Fibroblast of upper back skin (primary cell): Measurements from ENCODE around the gene PLPPR3.

Experiments used
- DNase-seq: peaks from one replicate; pipeline ENCODE4 v3.0.0-alpha.2; 2013

The PLPPR3 gene

DNA sequence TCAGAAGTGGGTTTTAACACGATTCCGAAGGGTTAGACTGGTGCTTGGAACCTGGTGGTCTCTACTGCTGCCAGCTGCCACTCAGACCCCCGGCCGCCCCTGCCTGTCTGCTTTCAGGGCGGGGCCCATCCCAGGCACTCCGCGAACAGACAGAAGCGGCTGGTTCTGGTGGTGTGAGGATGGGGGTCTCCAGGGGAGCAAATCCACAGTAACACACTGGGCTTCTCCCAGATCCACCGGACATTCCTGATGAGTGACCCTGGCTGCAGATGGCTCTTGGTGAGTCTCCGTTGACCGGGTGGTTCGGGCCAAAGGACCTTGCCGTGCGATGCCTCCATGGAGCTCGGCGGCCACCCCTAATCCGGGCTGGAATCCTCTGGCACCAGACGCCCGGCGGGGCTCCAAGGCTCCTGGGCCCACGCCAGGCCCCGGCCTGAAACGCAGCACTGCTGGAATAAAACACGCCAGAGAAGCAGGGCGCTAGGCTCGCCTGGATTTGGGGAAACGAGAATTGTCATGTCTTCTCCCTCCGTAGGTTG lies 26.6 kb downstream of the PLPPR3 start:
- no peak for DNase-seq

GRCh38 chr19:793806-794205 lies 27.9 kb downstream of the PLPPR3 start:
- no peak for DNase-seq

- no peak for DNase-seq
These were observed 29.4 kb downstream of the PLPPR3 start for GRCh38 chr19:792306-792885.

GRCh38 chr19:791567-792305 lies 30.0 kb downstream of the PLPPR3 start:
- DNase-seq, result no peak

DNA sequence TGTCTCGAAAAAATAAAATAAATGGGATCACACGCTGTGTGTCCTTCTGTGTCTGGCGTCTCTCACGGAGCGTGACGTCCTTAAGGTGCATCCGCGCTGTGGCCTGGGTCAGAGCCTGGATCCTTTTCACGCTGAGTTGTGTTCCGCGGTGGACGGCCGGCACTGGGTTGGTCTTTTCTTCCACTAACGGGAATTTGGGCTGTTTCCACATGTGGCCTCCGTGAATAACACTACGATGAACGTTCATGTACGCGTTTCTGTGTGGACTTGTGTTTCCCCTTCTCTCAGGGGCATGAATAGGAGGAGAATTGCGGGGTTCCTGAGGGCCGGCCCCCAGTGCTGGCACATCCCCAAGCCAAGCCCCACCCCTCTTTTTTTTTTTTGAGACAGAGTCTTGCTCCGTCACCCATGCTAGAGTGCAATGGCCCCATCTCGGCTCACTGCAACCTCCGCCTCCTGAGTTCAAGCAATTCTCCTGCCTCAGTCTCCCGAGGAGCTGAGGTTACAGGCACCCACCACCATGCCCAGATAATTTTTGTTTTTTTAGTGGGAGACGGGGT lies 30.7 kb downstream of the PLPPR3 start:
- no peak for DNase-seq

GRCh38 chr19:789701-790060 lies 32.1 kb downstream of the PLPPR3 start:
- no peak for DNase-seq

- no peak for DNase-seq
These were observed 32.6 kb downstream of the PLPPR3 start for GRCh38 chr19:788983-789700.

GRCh38 chr19:788686-788982 lies 33.1 kb downstream of the PLPPR3 start:
- no peak for DNase-seq

DNA sequence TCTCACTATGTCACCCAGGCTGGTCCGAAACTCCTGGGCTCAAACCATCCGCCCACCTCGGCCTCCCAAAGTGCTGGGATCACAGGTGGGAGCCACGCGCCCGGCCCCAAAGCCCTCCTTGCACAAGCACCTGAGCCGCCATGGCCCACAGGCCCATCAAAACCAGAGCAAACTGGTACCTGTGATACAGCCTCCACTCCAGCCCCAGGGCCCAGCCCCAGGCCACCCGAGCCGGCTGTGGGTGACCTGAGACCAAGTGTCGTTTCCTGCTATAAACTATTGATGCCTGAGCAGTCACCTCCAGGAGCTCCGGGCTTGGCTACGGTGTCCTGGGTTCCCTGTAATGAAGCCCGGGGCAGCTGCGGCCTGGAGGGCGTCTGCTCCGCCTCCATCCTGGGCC lies 34.2 kb downstream of the PLPPR3 start:
- DNase-seq, result no peak

- no peak for DNase-seq
These were observed 37.2 kb downstream of the PLPPR3 start for GRCh38 chr19:784541-784940.

GRCh38 chr19:782878-783668 lies 38.7 kb downstream of the PLPPR3 start:
- no peak for DNase-seq

- peak; percentile 74 for DNase-seq
These were observed 39.4 kb downstream of the PLPPR3 start for GRCh38 chr19:782185-782877.

DNA sequence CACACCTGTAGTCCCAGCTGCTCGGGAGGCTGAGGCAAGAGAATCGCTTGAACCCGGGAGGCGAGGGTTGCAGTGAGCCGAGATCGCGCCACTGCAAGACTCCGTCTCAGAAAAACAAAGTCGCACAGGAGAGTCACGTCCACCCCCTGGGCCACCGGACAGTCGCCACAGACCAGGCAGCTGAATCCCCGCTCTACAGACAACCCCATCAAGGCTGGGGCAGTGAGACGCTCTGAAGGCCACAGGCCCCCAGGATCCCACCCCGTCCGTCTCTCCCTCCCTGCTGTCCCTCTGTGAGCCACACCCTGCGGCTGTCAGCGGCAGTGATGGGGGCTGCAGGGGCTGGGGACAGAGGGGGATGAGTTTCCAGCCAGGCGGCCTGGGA lies 40.0 kb downstream of the PLPPR3 start:
- DNase-seq, result no peak

DNA sequence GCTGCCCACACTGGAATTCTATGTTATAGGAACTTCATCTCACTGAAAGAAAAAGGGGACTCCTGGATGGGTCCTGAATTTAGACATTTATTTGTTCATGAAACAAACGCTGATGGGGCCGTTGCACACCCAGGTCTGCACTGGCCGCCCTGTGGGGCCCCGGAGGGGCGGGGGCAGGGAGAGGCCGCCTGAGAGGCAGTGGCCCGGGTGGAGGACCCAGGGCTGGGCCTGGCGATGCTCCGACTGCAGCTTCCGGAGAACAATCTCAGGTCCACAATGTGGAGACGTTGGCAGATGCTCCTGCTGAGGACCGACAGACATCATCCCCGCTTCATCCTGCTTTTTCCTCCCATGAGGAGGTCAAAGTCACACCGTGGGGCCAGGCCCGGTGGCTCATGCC lies 40.8 kb downstream of the PLPPR3 start:
- DNase-seq, result no peak

- DNase-seq, result peak; percentile 93
These were observed 42.7 kb downstream of the PLPPR3 start for GRCh38 chr19:778910-779653.

DNA sequence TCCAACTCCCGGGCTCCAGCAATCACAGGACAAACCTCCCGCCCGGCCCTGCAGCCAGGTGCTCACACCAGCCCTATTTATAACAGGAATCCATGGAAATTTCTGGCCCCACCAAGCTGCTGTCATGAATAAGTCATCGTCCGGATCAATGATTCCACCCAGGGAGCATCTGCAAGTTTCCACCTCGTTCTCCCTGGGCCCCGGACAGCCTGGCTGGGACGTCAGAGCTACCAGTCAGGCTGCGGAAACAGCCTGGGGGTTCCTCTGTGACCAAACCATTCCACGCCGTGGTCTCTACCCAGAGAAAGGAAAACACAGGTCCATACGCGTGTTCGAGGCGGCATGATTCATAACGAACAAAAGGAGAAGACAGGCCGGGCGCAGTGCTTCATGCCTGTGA lies 45.2 kb downstream of the PLPPR3 start:
- no peak for DNase-seq

GRCh38 chr19:772730-773436 lies 48.9 kb downstream of the PLPPR3 start:
- no peak for DNase-seq

DNA sequence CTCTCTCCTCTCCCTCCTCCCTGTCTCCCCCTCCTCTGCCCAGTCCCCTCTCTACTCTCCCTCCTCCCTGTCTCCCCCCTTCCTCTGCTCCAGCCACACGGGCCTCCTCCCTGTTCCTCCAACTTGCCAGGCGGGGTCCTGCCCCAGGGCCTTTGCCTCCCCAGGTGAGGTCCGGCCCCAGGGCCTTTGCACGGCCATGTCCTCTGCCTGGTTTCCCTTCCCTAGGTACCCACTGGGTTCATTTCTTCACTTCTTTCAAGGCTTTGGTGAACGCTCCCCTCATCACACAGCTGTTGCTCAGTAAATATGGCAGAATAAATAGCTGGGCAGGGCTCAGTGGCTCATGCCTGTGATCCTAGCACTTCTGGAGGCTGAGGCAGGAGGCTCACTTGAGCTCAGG lies 49.7 kb downstream of the PLPPR3 start:
- DNase-seq, result no peak

GRCh38 chr19:771332-771785 lies 50.4 kb downstream of the PLPPR3 start:
- peak; percentile 45 for DNase-seq

DNA sequence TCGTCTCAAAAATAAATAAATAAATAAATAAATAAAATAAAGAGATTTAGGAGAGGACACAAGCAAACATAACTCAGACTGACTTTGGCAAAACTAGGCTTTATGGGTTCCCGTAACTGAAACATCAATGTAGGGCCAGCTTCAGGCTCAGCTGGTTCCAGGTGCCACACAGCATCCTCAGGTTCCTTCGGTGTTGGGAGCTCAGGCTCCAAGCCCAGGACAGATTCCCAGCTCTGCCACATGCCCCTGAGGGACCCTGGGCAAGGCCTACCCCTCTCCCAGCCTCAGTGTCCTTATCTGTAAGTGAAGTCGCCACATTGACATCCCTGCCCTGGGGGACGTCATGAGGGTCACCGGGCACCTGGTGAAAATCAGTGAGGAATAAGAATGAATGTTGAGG lies 52.1 kb downstream of the PLPPR3 start:
- DNase-seq, result no peak

DNA sequence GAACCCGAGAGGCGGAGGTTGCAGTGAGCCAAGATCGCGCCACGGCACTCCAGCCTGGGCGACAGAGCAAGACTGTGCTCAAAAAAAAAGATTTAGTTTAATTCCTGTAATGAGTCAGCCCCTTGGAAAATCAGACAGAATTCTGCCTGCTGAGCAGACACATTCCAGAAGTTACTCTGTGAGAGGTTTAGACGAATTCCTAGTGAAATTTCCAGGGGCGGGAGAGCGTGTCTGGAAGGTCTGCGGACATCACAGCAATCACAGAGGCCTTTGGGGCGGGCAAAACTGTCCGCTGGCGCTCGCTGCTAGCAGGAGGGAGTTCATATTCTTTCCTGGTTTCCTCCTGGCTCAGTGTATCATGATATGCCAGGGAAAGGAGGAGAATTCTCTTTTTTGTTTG lies 53.3 kb downstream of the PLPPR3 start:
- DNase-seq, result peak; percentile 95
